Heart left ventricle (tissue), 13 donors: ENCODE results near the gene LTB4R.

Source experiments
- POLR2A ChIP-seq, 2 donors: fragments of 450-650 bp; IDR thresholded peaks; one replicate each; pipeline ENCODE4 v1.6.1; 2017; ENCODE audit warnings: antibody characterized with exemption in 2 of 2, mild to moderate bottlenecking in 2 of 2, moderate library complexity in 2 of 2
- TF ChIP-seq, protein P1 (sequence below), 12 donors: fragments of 200-600 bp; sonication (generic) in 4 of 12; IDR thresholded peaks; one replicate each; pipeline versions ENCODE4 v1.5.0 to v1.8.0; 2018 to 2022; ENCODE audit warnings: antibody characterized with exemption in 12 of 12, mild to moderate bottlenecking in 5 of 12
- donor health status: ischemic (EF 13 %, LVEDD 7.1; RV severe dilation, severe dysfunction).
- donor health status: DM: no; HTN: yes; CAD: no.
- donor health status: DM: no; HTN: no; CAD: no.
- donor health status: ischemic (EF 25% LVEDD 6.9; RV normal size, moderate dysfunction).
- donor health status: ischemic (EF 25% LVEDD 5.7; RV mildly dilated, moderate dysfunction).
- donor health status: ischemic (EF 35%, LVEDD 5.7; RV mildly dilated, moderate dysfunction).
- donor health status: nonischemic (EF 11% LVEDD 7.7; RV severe dilation, severe dysfunction).
- donor health status: DM: yes; HTN: yes; CAD: no.
- donor health status: PGD.
- donor health status: ischemic (EF 29% LVEDD 5.4; RV normal size, mild dysfunction).
- donor health status: nonischemic (EF 23%, LVEDD 6.1; RV moderate dilation, normal function).

DNA sequence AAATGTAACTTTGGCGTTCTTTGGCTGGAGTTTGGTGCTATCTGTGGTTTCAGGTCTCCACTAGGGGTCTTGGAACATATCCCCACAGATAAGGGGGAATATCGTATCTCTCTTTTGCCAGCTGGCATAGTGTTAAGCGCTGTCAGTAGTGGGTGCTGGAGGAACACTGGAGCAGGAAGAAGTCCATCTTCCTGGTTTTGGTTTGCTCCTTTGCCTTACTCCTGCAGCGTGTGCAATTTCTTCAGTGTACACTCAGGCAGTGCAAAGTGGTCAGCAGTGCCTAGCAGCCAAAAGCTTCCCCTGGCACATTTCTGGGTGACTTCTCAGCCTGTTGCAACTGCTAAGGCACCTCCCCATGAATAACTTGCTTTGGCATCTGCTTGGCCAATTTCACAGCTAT, 40.2 kb downstream of the LTB4R start:
- TF ChIP-seq, protein P1, sequence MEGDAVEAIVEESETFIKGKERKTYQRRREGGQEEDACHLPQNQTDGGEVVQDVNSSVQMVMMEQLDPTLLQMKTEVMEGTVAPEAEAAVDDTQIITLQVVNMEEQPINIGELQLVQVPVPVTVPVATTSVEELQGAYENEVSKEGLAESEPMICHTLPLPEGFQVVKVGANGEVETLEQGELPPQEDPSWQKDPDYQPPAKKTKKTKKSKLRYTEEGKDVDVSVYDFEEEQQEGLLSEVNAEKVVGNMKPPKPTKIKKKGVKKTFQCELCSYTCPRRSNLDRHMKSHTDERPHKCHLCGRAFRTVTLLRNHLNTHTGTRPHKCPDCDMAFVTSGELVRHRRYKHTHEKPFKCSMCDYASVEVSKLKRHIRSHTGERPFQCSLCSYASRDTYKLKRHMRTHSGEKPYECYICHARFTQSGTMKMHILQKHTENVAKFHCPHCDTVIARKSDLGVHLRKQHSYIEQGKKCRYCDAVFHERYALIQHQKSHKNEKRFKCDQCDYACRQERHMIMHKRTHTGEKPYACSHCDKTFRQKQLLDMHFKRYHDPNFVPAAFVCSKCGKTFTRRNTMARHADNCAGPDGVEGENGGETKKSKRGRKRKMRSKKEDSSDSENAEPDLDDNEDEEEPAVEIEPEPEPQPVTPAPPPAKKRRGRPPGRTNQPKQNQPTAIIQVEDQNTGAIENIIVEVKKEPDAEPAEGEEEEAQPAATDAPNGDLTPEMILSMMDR (IDR thresholded peaks at IDR 0.05) = no peak
- TF ChIP-seq POLR2A (IDR thresholded peaks at IDR 0.05) = no peak
